SU-DHL-6 (cell line): ENCODE data around the gene WDR36.
A peak's percentile ranks its signal among the peaks of the same experiment; 100 is the strongest.

Experiments used
- H2AFZ ChIP-seq: fragments of 200-600 bp; sonication (generic); 2 replicates; pipeline ENCODE4 v1.6.1; 2014; ENCODE audit warnings: low read depth, mild to moderate bottlenecking, moderate library complexity, mixed read lengths, antibody characterized with exemption, low read length; ENCODE audit not compliant: severe bottlenecking
- H3F3A ChIP-seq: fragments of 200-600 bp; shearing (Covaris generic); 2 replicates; pipeline ENCODE4 v1.6.0; 2016; ENCODE audit warnings: antibody characterized with exemption, mild to moderate bottlenecking; ENCODE audit not compliant: insufficient read depth
- H3K27ac ChIP-seq: fragments of 200-600 bp; sonication (generic); 2 replicates; pipeline ENCODE4 v1.5.1; 2016; ENCODE audit warnings: low read depth, mild to moderate bottlenecking, low read length, moderate library complexity, mixed read lengths
- H3K27me3 ChIP-seq: fragments of 200-600 bp; sonication (generic), shearing (Covaris generic); 2 replicates; pipeline ENCODE4 v1.6.0; 2014; ENCODE audit warnings: mild to moderate bottlenecking, low read length
- H3K36me3 ChIP-seq: fragments of 200-600 bp; sonication (generic); 2 replicates; pipeline ENCODE4 v1.6.1; 2014; ENCODE audit warnings: mild to moderate bottlenecking, low read length, mixed read lengths
- H3K4me2 ChIP-seq: fragments of 300-600, 200-600 bp; shearing (Covaris generic), sonication (generic); 2 replicates; pipeline ENCODE4 v1.6.0; 2014; ENCODE audit warnings: low read length, low read depth, mild to moderate bottlenecking; ENCODE audit not compliant: poor library complexity, severe bottlenecking
- H3K4me3 ChIP-seq: fragments of 200-600 bp; sonication (generic); 2 replicates; pipeline ENCODE4 v1.5.1; 2014; ENCODE audit warnings: antibody characterized with exemption, low read length, mild to moderate bottlenecking, mixed read lengths; ENCODE audit not compliant: insufficient read depth, poor library complexity, severe bottlenecking
- H3K79me2 ChIP-seq: fragments of 200-600 bp; sonication (generic); 2 replicates; pipeline ENCODE4 v1.6.1; 2014; ENCODE audit warnings: mild to moderate bottlenecking, low read length, moderate library complexity; ENCODE audit not compliant: insufficient read depth
- H3K9ac ChIP-seq: fragments of 200-600 bp; sonication (generic); 2 replicates; pipeline ENCODE4 v1.7.0; 2014; ENCODE audit warnings: mild to moderate bottlenecking, low read length
- H3K9me2 ChIP-seq: fragments of 200-600 bp; sonication (generic); replicated peaks from 2 replicates; pipeline ENCODE4 v1.6.1; 2014; ENCODE audit warnings: low read length; ENCODE audit not compliant: insufficient read depth
- H3K9me3 ChIP-seq: fragments of 200-600 bp; sonication (generic); 2 replicates; pipeline ENCODE4 v1.6.1; 2014; ENCODE audit warnings: low read length, mixed read lengths; ENCODE audit not compliant: insufficient read depth
- H4K20me1 ChIP-seq: fragments of 200-600 bp; sonication (generic); 2 replicates; pipeline ENCODE4 v1.6.1; 2014; ENCODE audit warnings: low read depth, mild to moderate bottlenecking, antibody characterized with exemption, low read length, moderate library complexity, mixed read lengths
- CTCF ChIP-seq: fragments of 200-600 bp; sonication (generic); IDR thresholded peaks from one replicate; pipeline ENCODE4 v1.5.1; 2017; ENCODE audit warnings: antibody characterized with exemption, mild to moderate bottlenecking, low read length, moderate library complexity; ENCODE audit not compliant: insufficient read depth, poor library complexity, severe bottlenecking
- EZH2phosphoT487 ChIP-seq: fragments of 200-600 bp; sonication (generic), shearing (Covaris generic); conservative IDR thresholded peaks from 2 replicates; pipeline ENCODE4 v1.6.1; 2018; ENCODE audit warnings: mild to moderate bottlenecking, antibody characterized with exemption, low read length, moderate library complexity, mixed read lengths

Gene WDR36

GRCh38 chr5:111092062-111092853, at the start of gene WDR36:
Gene WDR36, plus strand, starts transcription at chr5:111092348. Its CDS starts 109 bp downstream, at chr5:111092457.
- Histone ChIP-seq H3F3A (no peaks in the 10 kb centered on the region), H3K36me3 (peaks cover 11% of the 10 kb centered on the region; the same call in 1 of the 2 replicates), H3K27me3 (no peaks in the 10 kb centered on the region), H3K79me2 (peaks cover 45% of the 10 kb centered on the region), H3K4me3 (peak within 1 kb of the TSS; percentile 68), H3K9me3 (no peaks in the 10 kb centered on the region), H3K9me2 (no peaks in the 10 kb centered on the region), H3K27ac (no peak within 1 kb of the TSS), H3K9ac (peak within 1 kb of the TSS; percentile 81), H2AFZ (peak within 1 kb of the TSS; percentile 89), H3K4me2 (peak within 1 kb of the TSS; percentile 95), H4K20me1 (peaks cover 18% of the 10 kb centered on the region)
- TF ChIP-seq CTCF: no peak
- TF ChIP-seq EZH2phosphoT487: no peak

- TF ChIP-seq CTCF (no peak), EZH2phosphoT487 (no peak)
These were observed 48.2 kb upstream of the WDR36 start for GRCh38 chr5:111043712-111044506.

GRCh38 chr5:111058064-111058463, 34.1 kb upstream of the WDR36 start:
- Histone ChIP-seq H3K27ac (no peak overlapping the region), H4K20me1 (no peaks in the 10 kb centered on the region), H3K9me3 (no peaks in the 10 kb centered on the region), H2AFZ (no peak overlapping the region), H3K79me2 (no peaks in the 10 kb centered on the region), H3F3A (no peaks in the 10 kb centered on the region), H3K36me3 (no peaks in the 10 kb centered on the region), H3K4me3 (no peak overlapping the region), H3K9me2 (no peaks in the 10 kb centered on the region), H3K9ac (no peak overlapping the region), H3K4me2 (no peak overlapping the region), H3K27me3 (no peaks in the 10 kb centered on the region)
- no peak for TF ChIP-seq EZH2phosphoT487
- no peak for TF ChIP-seq CTCF

More at GRCh38 chr5:111043712-111044506, 48.2 kb upstream of the WDR36 start:
- no peaks in the 10 kb centered on the region for H4K20me1 ChIP-seq
- no peaks in the 10 kb centered on the region for H3K79me2 ChIP-seq
- no peaks in the 10 kb centered on the region for H3F3A ChIP-seq
- no peak overlapping the region for H3K9ac ChIP-seq
- no peak overlapping the region for H3K4me3 ChIP-seq
- H3K4me2 ChIP-seq: no peak overlapping the region
- no peaks in the 10 kb centered on the region for H3K36me3 ChIP-seq
- H3K27ac ChIP-seq: no peak overlapping the region
- no peak overlapping the region for H2AFZ ChIP-seq
- no peaks in the 10 kb centered on the region for H3K9me2 ChIP-seq
- H3K27me3 ChIP-seq: no peaks in the 10 kb centered on the region
- H3K9me3 ChIP-seq: no peaks in the 10 kb centered on the region
